Inflammatory macrophage treated with lipopolysaccharide for 4 hours (primary cell): Measurements from ENCODE around the gene PRADC1.
"Not testable (repeated sequence)": the region's sequence is repeated elsewhere in the genome, so short reads cannot be mapped to it uniquely, and the experiment has no call there.

Source experiments
- DNase-seq: peaks from one replicate; pipeline ENCODE4 v3.0.0-alpha.2; 2020

PRADC1 gene

DNA sequence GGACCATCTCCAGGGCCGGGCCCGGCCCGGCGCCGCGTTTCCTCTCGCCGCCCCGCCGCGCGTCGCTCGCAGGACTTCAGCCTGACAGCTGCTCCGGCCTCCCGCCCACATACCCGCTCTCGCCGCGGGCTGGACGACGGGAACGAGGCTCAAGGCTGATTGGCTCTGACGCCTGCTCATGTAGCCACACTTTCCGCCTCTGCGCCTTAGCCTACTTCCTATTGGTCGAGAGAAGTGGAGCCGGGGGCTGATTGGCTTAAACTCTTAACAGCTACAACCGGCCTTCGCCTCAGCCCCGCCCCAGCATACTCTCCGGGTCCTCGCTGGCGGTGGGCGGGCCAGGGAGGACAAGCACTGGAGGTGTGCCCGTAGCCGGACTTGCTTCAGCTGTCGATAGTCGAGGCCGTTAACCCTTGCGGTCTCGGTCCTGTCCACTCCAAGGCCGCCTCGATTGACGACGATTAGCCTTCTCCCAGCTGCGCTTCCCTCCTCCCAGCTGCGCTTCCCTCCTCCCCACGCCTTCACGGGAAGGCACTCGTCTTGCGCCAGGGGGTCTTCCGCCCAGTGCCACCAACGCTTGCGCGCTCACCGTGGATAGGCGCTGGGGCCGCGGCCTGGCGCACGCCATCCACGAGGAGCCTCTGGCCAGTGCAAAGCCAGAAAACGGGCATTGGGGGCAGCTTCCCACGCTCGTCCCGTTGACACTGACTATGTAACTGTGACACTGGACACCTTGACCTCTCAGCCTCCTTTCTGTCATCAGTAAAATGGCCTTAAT lies at the start of gene PRADC1:
Gene PRADC1 (minus strand): TSS at position 86 of the 778 bp plus-strand sequence. CDS start 79 bp downstream, at position 7.
- peak; percentile 100 for DNase-seq

DNA sequence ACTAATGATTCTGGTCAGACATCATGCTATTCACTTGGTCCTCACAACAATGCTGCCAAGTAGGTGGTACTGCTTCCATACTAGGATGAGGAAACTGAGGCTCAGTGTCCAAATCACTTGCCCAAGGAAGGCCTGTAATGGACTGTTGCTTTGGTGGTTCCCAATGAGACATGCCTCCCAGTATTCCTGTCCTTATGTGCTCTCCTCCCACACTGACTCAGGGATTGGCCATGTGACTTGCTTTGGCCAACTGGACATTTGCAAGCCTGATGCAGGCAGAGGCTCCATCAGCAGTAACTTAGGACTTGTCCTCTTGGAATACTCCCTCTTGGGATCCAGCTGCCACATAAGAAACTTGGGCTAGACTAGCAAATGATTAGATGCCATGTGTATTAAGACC lies 48.2 kb upstream of the PRADC1 start:
- DNase-seq = no peak

DNA sequence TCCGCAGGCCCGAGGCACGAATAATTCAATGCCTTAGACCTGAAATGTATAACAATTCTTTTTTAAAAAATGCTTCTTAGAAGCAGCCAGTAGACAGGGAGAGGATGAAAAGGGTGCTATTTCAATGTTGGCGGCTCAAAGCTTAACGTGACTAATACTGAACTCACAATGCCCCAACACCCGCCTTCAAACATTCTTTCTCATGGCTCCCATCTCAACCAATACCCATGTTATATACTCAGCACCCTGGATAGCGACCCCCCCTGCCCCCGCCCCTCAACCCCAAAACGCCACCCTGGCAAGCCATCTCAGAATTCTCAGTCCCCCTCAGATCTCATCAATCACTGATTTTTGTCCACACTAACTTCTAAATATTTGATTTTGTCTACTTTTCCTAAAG lies 46.8 kb upstream of the PRADC1 start:
- DNase-seq = no peak

DNA sequence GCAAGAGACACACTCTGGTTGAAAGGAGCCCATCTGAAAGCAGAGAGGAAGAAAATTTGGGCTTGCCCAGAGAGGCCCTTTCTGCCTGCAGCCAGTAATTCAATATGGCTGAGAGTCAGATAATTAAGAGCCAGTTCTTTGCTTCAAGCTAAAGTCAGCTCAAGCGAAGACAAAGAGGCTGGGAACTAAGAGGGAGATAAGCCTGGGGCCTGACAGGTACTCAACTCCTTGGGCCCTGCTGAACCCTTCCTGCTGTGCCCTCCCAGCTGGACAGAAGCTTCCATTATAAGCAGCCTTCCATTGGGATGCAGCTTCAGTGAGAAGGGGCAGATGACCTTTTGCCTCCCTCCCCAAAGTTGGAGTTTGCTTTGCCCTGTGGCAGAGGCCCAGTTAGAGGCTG lies 39.2 kb upstream of the PRADC1 start:
- DNase-seq = no peak

DNA sequence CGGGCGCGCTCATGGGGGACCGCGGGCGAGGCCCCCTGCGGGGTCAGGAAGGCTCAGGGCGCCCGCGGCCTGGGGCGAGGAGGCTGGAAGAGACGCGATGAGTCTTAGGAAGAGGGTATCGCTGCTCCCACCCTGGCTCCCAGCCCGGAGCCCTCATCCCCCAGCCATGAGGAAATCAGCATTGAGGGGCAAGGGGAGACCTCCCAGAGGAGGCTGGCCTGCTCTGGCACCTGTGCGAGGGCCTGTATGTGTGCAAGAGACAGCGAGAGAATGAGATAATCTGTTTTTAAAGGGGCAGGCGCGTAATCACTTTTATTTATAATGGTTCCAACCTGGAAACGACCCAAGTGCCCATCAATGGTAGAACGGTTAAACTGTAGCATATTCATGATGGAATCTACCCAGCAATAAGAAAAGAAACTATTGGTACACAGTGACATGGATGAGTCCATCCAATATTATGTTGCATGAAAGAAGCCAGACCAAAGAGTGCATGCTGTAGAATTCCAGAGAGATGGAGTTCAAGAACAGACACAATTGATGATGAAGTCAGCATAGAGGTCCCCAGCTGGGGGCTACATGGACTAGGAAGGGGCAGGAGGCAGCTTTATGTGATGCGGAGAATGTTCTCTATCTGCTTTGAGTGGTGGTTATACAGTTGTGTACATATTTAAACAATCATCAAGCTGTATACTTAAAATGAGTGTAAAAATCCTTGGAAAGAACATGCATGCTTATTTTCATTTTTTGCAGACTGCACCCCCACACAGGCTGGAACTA lies 36.8 kb upstream of the PRADC1 start:
- DNase-seq = no peak

DNA sequence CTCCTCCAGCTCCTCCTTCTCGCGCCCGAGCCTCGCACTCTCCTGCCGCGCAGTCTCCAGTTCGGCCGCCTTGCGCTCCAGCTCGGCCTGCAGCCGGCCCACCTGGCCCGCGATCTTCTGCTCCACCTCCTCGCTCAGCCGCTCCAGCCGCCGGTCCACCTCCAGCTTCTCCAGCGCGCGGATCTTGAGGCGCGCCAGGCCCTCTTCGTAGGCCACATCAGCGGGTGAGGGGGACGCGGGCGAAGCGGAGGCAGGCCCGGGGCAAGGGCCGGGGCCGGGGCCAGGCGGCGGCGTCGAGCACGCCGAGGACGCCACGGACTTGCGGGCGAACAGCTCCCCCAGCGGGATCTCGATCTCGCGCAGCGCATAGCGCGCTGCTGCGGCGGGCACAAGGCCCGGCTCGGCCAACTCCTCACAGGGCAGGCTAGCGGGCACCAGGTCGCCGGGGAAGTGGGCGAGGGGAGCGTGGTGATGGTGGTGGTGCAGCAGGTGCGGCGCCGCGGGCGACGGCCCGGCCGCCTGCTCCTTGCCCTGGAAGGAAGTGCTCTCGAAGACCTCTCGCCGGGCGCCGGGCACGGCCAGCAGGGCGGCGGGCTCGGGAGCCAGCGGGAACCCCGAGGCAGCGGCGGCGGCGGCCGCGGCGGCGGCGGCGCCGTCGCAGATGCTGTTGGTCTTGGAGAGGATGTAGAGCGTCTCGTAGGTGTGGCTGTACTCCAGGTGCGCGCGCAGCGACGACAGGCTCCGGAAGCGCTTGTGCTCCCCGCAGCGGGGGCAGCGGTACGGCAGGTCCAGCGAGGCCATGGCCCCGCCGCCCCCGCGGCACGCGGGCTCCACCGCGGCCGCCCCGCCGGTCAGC lies 36.0 kb upstream of the PRADC1 start:
- DNase-seq = no peak

DNA sequence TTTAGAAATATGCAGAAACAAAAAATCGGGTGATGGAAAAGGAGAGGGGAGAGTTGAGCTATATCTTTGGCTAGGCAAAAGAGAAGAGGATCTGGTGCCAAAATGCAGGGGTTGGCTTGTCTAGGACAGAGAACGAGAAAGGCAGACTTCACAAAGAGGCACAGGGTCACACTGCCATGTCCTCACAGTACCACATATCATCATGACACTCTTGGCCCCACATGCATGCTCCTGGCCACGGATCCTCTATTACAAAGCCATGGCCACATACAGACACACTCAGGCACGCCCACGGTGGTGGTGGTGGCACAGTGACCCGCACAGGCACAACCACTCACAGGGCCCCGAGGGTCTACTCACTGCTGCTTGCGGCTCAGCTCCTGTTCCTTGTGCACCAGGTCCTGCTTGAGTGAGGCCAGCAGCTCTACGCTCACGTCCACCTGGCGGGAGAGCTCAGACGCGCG lies 35.4 kb upstream of the PRADC1 start:
- DNase-seq = no peak

DNA sequence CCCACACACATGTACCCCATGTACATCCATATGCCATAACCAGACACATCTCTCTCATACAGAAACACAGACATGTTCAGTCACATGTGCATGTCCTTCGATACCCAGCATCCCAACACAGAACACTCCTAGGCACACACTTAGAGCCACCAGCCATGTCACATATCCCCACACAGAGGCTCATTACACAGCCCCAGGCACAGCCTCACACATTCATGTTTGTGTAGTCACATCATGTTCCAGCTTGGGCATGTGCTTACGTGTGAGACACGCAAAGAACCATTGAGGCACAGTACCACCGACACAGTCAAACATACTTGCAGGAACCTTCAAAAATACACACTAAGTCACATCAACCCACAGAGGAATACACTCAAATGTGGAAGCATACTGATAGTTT lies 34.0 kb upstream of the PRADC1 start:
- no peak for DNase-seq

DNA sequence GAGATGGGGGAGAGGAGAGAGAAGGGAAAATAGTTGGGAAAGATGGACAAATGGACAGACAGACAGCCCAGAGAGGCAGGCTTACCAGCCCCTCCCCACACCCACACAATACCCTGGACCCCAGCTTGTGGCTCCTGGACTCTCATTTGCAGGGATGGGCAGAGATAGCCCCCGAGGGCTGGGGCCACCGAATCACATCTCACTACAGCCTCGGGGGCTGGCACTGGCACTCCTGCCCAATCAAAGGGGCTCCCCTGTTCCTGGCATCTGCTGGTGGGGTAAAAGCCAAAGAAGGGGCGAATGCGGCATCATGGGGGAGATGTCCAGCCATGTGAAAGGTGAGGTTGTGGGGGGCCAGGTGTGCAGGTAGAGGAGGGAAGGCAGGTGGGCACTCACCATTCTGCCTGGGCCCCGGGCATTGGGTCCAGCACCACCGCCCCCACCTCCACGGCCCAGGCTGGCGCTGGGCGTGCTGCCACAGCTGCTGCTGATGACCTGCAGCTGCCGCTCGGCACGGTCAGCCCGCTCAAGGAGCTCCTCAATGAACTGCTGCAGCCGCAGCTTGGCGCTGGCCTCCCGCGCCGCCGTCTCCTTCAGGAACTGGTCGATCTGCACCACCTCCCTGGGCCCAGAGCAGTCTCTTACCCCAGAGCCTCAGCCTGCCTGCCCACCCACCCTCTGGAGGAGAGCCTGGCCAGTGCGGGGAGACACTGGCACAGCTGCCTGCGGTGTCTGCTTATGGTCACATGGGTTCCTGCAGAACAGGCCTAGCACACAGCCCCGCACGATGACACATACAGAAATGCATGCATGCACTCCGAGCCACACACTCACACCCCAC lies 33.2 kb upstream of the PRADC1 start:
- DNase-seq = no peak

DNA sequence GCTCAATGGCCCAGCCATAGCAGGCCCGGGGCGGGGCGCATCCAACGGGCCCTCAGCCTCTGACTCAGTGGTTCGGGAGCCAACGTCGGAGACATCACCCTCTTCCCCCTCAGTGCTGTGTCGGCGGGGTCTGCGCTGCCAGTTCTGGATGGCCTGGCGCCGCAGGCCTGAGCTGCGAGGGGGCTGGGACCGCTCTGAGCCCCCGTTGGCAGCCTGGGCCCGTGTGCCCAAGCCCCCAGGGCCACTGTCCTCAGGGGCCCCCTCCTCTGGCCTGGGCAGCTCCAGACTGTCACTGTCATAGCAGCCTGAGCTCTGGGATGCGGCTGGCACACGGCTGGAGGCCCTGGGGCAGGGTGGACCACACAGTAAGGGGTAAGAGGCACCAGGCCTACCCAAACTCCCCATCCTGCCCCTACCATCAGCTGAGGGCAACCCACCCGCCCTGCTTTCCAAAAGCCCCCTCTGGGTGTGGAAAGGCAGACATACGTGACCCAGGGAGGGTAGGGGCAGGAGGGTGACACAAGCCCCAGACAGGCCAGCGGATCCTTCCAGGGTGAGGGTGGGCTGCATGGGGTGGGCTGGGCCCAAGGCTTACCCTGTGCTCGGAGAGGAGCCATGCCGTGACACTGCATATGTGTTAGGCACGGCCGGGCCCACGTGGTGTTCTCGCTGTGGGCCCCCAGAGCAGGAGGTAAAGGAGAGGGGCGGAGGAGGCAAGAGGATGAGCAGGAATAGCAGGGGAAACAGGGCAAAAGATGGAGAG lies 32.4 kb upstream of the PRADC1 start:
- no peak for DNase-seq

DNA sequence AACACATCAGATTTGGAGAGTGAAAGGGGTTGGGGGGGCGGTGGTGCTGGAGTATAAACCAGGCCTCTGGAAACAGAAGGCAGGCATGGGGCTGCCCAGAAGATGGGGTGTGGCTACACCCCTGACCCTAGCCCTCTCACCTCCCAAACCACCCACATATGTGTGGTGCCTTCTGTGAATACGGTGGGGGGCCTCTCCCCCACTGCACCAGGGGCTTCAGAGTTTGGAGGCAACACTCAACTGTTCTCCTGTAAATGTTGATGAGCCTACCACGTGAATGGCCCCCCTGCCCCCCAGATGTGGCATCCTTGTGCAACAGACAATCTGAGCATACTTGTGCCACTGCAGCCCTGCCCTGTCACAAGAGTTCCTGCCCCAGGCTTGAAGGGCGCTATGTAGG lies 31.7 kb upstream of the PRADC1 start:
- DNase-seq = no peak

DNA sequence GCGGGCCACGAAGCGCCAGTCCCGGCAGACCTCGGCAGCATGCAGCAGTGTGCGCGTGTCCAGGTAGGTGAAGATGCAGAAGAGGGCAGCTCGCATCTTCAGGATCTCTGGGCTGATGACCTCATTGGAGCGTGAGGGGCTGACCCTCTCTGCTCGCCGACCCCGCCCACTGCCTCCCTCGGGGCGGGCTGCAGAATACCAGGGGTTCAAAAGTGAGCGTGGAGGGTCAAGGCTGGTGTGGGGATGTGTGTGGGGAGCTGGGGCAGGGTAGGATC lies 31.2 kb upstream of the PRADC1 start:
- no peak for DNase-seq

DNA sequence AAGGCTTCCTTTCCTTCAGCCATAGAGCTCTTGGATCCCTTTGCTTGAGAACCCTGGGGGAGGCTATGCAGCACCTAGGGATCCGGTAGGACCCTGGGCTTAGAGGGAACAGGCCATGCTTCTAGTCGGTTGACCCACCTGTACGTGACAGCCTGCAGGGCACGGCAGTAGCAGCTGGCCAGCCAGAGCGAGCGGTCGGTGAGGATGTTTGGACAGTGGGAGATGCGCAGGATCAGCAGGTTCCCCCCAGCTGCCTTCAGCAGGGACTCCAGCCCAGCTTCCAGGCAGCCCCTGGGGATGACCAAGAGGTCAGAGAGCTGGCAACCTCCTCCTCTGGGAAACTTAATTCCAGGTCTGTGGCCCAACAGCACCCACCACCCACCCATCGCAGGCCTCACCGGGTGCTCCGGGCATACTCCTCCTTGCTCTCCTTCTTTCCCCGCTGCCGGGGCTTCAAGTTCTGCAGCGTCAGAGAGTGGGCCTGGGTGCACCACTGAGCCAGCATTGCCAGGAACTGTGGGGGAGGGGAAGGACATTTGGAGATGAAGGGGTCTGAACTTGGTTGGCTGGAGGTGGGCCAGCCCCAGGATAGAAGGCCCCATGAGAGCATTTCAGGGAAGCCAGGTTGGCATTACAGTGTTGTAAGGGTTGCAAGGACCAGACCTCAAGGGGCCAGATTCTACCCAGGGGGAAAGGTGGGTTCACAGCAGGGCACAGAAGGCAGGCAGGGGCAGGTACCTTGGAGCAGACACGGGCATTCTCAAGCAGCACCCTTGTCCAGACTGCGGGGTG lies 30.7 kb upstream of the PRADC1 start:
- no peak for DNase-seq

DNA sequence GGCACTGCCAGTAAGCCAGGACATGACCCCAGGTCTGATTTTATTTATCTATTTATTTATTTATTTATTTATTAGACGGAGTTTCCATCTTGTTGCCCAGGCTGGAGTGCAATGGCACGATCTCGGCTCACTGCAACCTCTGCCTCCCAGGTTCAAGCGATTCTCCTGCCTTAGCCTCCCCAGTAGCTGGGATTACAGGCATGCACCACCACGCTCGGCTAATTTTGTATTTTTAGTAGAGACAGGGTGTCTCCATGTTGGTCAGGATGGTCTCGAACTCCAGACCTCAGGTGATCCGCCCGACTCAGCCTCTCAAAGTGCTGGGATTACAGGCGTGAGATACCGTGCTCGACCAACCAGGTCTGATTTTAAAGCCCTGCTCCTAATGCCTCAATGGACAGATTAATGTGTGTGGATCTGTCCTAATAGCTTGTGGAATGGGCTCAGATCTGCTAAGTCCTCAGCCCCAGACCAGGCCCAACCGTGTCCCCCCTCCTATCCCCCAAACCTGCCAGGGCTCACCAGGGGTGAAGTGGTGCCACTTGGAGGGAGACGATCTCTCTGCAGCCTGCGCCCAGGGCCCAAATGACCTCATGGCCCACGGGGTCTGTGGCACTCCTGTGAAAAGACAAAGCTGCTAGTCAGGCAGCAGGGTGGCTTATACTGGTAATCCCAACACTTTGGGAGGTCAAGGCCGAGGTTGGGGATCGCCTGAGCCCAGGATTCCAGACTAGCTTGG lies 29.8 kb upstream of the PRADC1 start:
- not testable (repeated sequence) for DNase-seq

DNA sequence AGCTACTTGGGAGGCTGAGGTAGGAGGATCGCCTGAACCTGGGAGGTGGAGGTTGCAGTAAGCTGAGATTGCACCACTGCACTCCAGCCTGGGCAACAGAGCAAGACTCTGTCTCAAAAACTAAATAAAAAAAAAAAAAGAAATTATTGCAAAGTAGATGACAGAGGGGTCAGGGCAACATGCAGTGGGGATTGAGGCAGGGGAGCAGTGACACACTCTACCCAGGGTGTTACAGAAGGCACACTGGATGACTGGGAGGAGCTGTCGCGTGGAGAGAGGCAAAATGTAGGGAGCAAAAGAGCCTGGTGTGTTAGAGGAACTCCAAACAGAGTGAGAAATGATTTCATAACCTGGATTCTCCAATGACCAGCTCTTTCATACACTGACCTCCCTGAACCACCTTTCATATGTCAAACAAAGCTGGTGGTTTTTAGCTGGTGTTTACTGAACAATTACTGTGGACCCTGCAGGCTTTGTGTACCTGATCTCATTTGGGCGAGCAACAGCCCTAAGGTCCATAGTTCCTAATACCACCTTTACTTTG lies 29.1 kb upstream of the PRADC1 start:
- no peak for DNase-seq

DNA sequence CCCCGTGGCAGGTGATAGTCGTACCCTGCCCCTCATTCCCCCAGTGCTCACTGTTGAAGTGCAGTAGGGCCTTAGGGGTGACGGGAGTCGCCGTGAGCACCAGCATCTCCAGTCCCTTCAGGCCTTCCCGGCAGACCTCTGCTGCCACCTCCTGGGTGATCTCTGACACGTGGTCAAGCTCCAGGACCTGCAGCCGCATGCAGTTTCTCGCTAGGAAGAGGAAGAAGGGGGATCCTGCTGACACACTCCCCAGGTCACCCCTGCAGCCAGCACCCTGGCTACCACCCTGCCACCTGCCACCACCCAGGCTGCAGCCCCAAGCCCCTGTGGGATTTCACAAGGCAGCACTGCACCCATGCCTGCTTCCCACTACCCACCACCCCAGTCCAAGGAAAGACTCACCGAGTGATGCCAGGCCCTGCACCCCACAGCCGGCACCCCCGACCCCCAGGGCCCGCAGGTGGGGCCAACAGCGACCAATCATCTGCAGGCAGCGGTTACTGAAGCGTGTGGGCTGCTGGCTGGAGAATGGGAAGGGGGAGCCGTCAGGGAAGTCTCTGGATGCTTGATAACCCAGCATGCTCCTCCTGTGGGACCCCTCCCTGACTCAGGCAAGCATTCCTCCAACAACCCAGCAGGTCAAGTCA lies 27.4 kb upstream of the PRADC1 start:
- peak; percentile 31 for DNase-seq

DNA sequence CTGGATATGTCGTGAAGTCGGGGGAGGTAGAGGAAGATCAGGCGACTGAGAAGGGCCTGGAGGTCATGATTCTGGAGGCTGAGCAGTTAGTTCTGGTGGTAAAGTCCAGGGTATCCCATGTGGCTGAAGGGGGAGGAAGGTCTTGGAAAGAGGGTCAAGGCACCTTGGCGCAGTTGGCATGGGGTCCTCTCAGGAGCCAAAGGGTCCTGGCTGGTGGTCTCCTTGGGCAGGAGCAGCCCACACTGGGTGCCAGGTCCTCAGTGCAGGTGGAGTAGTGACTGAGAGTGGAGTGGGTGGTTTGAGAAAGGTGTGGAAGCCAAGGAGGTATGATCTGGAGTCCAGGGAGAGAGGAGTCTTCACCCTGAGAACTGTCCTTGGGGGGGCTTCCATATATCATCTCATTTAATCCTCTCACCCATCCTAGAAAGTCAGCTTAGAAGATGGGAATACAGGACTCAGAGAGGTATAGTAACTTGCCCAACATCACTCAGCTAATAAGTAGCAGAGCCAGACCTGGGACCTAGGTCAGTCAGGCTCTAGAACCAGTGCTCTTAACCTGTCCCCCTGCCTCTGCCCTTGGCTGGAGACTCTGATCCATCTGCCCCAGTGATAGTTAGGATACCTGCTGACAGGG lies 26.8 kb upstream of the PRADC1 start:
- DNase-seq = no peak

DNA sequence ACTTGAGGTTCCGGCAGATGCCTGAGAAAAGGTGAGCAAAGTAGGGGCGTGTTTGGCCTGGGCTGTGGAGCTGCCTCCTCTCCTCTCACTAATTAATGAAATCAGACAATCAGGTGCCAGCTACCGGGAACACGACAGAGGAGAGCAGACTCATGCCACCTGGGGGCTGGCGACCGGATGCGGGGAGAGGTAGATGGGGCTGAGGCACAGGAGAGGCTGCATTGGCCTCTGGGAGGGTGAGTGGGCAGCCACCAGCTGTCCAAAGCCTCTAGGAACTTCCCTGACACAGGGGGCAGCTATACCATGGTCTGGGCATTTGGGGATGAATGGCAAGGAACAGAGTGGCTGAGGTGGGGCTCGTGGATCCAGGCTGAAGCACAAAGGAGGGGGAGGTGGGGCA lies 26.2 kb upstream of the PRADC1 start:
- no peak for DNase-seq

DNA sequence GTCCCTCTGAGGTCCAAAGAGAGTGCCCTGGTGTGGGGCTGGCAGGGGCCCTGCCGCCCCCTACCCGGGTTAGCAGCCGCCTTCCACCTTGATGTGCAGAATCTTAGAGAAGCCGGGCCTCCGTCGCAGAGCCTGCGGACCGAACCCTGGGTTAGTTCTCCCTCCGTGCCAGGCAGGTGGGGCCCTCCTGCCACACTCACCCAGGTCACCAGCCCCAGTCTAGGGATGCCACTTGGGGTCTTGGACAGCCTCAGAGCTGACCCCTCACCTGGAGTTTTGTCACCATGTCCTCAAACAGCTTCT lies 25.8 kb upstream of the PRADC1 start:
- DNase-seq = no peak
